CD4-positive, alpha-beta memory T cell (primary cell): ENCODE results near the gene PLOD1. TPM values are rescaled to one million over a fixed set of nuclear protein-coding genes. Genes with fewer than 3 reads are reported as not detected.
"Not testable (repeated sequence)": the region's sequence is repeated elsewhere in the genome, so short reads cannot be mapped to it uniquely, and the experiment has no call there.

ENCODE experiments used
- CTCF ChIA-PET: fragments of 350-600 bp; sonication (Branson Sonifier 250); formaldehyde crosslinking; loops from one replicate; lab custom pipeline; 2021; ENCODE audit warnings: inconsistent platforms; ENCODE audit not compliant: partially characterized antibody; lab: Charles Lee
- POLR2A ChIA-PET: fragments of 350-600 bp; sonication (Branson Sonifier 250); formaldehyde crosslinking; loops from one replicate; lab custom pipeline; 2021; ENCODE audit not compliant: partially characterized antibody; lab: Charles Lee
- DNase-seq, 5 donors: peaks; one replicate each; pipeline versions ENCODE4 v3.0.0 to v3.0.0-alpha.2; 2020 to 2022; ENCODE audit warnings: mixed read lengths in 1 of 5
- H3K27ac ChIP-seq: one replicate; pipeline ENCODE4 v1.7.0; 2013; ENCODE audit warnings: low read depth, low read length
- H3K27me3 ChIP-seq: 2 replicates; pipeline ENCODE4 v1.7.0; 2013; ENCODE audit warnings: mild to moderate bottlenecking, low read length, moderate library complexity; ENCODE audit not compliant: insufficient read depth
- H3K36me3 ChIP-seq: 2 replicates; pipeline ENCODE4 v1.7.0; 2013; ENCODE audit warnings: mild to moderate bottlenecking, low read length, moderate library complexity; ENCODE audit not compliant: insufficient read depth
- H3K4me1 ChIP-seq: 2 replicates; pipeline ENCODE4 v1.7.0; 2013; ENCODE audit warnings: mild to moderate bottlenecking, low read length, moderate library complexity; ENCODE audit not compliant: insufficient read depth
- H3K4me3 ChIP-seq, 2 donors: one replicate each; pipeline ENCODE4 v1.7.0; 2013; ENCODE audit warnings: low read length in 2 of 2, mild to moderate bottlenecking in 1 of 2
- H3K9me3 ChIP-seq, 2 donors: one replicate each; pipeline ENCODE4 v1.7.0; 2013; ENCODE audit warnings: low read length in 2 of 2, control low read depth in 1 of 2; ENCODE audit not compliant: control insufficient read depth in 1 of 2
- H3K27ac Mint-ChIP-seq, 7 donors: one replicate each; pipeline ENCODE4 v1.8.0; 2020 to 2021; ENCODE audit warnings: mixed read lengths in 7 of 7, mild to moderate bottlenecking in 6 of 7, inconsistent platforms in 3 of 7, moderate library complexity in 3 of 7
- H3K27me3 Mint-ChIP-seq, 2 donors: one replicate each; pipeline ENCODE4 v1.8.0; 2020 to 2021; ENCODE audit warnings: mixed read lengths in 2 of 2
- H3K36me3 Mint-ChIP-seq, 2 donors: one replicate each; pipeline ENCODE4 v1.8.0; 2020 to 2021; ENCODE audit warnings: mixed read lengths in 2 of 2, inconsistent platforms in 1 of 2, mild to moderate bottlenecking in 1 of 2
- H3K4me1 Mint-ChIP-seq, 4 donors: one replicate each; pipeline ENCODE4 v1.8.0; 2020 to 2021; ENCODE audit warnings: mixed read lengths in 4 of 4, mild to moderate bottlenecking in 1 of 4
- H3K4me3 Mint-ChIP-seq, 8 donors: one replicate each; pipeline ENCODE4 v1.8.0; 2020 to 2021; ENCODE audit warnings: mixed read lengths in 8 of 8, mild to moderate bottlenecking in 7 of 8, moderate library complexity in 6 of 8, inconsistent platforms in 3 of 8
- H3K9me3 Mint-ChIP-seq, 8 donors: one replicate each; pipeline ENCODE4 v1.8.0; 2020 to 2021; ENCODE audit warnings: mixed read lengths in 8 of 8, mild to moderate bottlenecking in 5 of 8, inconsistent platforms in 3 of 8, moderate library complexity in 1 of 8
- intact Hi-C: fragments of 100-400 bp; cut with micrococcal nuclease; formaldehyde crosslinking; loops from one replicate; pipeline ENCODE4 v1.15.1; 2023
- polyA plus RNA-seq, 2 donors: library from polyadenylated mRNA; unstranded; fragments of 300-500 nt; fragmentation: Illumina TruSeq; gene quantifications; one replicate each; pipeline ENCODE4 v1.2.3, GENCODE V29; 2021
- total RNA-seq, 2 experiments: library from RNA; stranded (reverse); gene quantifications; one replicate each; pipeline ENCODE4 v1.2.3, GENCODE V29; 2021

PLOD1 gene
- total and polyA plus RNA-seq, 4 experiments from 2014 or later, result 2.5 to 3.6 (median 2.8) TPM

DNA sequence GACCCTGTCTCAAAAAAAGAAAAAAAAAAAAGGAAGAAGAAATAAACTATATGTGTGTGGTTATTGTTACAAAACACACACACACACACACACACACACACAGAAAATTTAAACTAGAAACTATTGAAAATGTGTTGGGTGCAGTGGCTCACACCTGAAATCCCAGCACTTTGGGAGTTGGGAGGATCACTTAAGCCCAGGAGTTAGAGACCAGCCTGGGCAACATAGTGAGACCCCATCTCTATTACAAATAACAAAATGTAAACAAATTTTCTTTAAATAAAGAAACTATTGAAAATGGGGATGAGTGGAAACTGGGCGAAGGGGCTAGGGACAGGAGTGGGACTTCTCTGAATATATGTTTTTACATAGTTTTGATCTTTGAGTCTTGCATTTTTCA lies 31.3 kb upstream of the PLOD1 start:
- Histone ChIP-seq H3K27me3 (peaks cover 12% of the 10 kb centered on the region), H3K27ac (no peak overlapping the region), H3K4me1 (peaks cover 28% of the 10 kb centered on the region), H3K9me3 (no peaks in the 10 kb centered on the region), H3K36me3 (no peaks in the 10 kb centered on the region), H3K4me3 (no peak overlapping the region)
- peaks cover 0 to 19% (median 3%) of the 10 kb centered on the region in 8 donors for H3K9me3 Mint-ChIP-seq
- H3K4me1 Mint-ChIP-seq, result peaks cover 11 to 24% (median 18%) of the 10 kb centered on the region in 4 donors
- peaks cover 13 to 19% of the 10 kb centered on the region in 2 donors for H3K27me3 Mint-ChIP-seq
- DNase-seq, result no peak
- peaks cover 0 to 6% of the 10 kb centered on the region in 2 donors for H3K36me3 Mint-ChIP-seq
- POLR2A ChIA-PET, result no interaction called here
- CTCF ChIA-PET, result no interaction called here
- no peak overlapping the region for H3K4me3 Mint-ChIP-seq
- H3K27ac Mint-ChIP-seq, result peak overlapping the region in 1 of 7 donors; percentile 16
- intact Hi-C loops, result no loop called here

DNA sequence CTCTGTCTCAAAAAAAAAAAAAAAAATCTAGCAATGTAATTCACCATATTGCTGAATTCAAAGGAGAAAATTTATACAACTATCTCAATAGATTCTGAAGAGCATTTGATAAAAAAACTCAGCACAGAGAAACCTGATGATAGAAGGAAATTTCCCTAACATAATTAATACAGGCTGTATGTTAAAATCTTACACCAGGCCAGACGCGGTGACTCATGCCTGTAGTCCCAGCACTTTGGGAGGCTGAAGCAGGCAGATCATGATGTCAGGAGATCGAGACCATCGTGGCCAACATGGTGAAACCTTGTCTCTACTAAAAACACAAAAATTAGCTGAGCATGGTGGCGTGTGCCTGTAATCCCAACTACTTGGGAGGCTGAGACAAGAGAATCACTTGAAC lies 30.4 kb upstream of the PLOD1 start:
- CTCF ChIA-PET, POLR2A ChIA-PET, intact Hi-C loops: not testable (repeated sequence)

DNA sequence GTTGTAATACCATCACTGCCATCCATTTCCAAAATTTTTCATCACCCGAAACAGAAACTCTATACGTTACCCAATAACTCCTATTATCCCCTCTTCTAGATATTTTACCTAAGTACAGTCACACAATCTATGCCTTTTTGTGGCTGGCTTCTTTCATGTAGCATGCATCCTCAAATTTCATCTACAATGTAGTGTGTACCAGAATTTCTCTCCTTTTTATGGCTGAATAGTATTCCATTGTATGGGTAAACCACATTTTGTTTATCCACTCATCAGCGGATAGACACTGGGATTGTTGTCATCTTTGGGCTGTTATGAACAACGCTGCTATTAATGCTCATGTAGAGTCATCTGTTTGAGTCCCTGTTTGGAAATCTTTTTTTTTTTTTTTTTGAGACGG lies 29.5 kb upstream of the PLOD1 start:
- Mint-ChIP-seq H3K4me1 (peaks cover 16 to 39% (median 24%) of the 10 kb centered on the region in 4 donors), H3K27ac (peak overlapping the region in 3 of 7 donors; percentile 43 to 100 (median 89)), H3K27me3 (peaks cover 3 to 15% of the 10 kb centered on the region in 2 donors), H3K4me3 (peak overlapping the region in 4 of 8 donors; percentile 36 to 68 (median 52)), H3K9me3 (peaks cover 0 to 33% (median 2%) of the 10 kb centered on the region in 8 donors), H3K36me3 (peaks cover 0 to 14% of the 10 kb centered on the region in 2 donors)
- H3K4me3 ChIP-seq, result no peak overlapping the region
- no peak overlapping the region for H3K27ac ChIP-seq
- no peak for DNase-seq
- peaks cover 28% of the 10 kb centered on the region for H3K4me1 ChIP-seq
- intact Hi-C loops, result no loop called here
- H3K9me3 ChIP-seq, result no peaks in the 10 kb centered on the region
- no peaks in the 10 kb centered on the region for H3K36me3 ChIP-seq
- POLR2A ChIA-PET, result no interaction called here
- peaks cover 6% of the 10 kb centered on the region for H3K27me3 ChIP-seq
- CTCF ChIA-PET, result interaction anchor here (0.7 kb wide), 1 partner anchor 18 kb away, joined by 3 read pairs; no protein-coding TSS in a partner anchor

More for the DNA sequence above, 30.4 kb upstream of the PLOD1 start:
- H3K9me3 ChIP-seq, H3K36me3 ChIP-seq, H3K27ac ChIP-seq, H3K4me3 Mint-ChIP-seq, DNase-seq, H3K4me3 ChIP-seq: not testable (repeated sequence)
- peaks cover 12 to 33% (median 22%) of the 10 kb centered on the region in 4 donors for H3K4me1 Mint-ChIP-seq
- Histone ChIP-seq H3K27me3 (peaks cover 11% of the 10 kb centered on the region), H3K4me1 (peaks cover 28% of the 10 kb centered on the region)
- peaks cover 0 to 28% (median 2%) of the 10 kb centered on the region in 8 donors for H3K9me3 Mint-ChIP-seq
- H3K27me3 Mint-ChIP-seq, result peaks cover 8 to 18% of the 10 kb centered on the region in 2 donors
- peak overlapping the region in 1 of 7 donors; percentile 60 for H3K27ac Mint-ChIP-seq
- peaks cover 0 to 11% of the 10 kb centered on the region in 2 donors for H3K36me3 Mint-ChIP-seq

DNA sequence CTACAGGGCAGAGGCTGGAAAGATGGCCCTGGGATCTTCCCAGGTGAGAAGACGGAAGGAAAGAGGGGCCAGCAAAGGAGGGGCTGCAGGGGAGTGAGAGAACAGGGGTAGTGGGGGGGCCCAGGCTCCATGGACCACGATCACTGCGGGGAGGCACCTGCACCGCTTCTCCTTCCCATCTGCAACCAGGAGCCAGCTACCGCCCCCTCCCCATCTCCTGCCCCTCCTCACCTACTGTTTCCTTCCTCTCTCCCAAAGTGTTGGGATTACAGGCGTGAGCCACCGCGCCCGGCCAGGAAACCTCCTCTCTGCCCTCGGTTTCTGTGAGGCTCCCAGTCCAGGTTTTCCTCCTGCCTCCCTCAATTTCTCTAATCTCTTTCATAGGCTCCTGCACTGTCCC lies 27.6 kb upstream of the PLOD1 start:
- Mint-ChIP-seq H3K4me3 (peak overlapping the region in 1 of 8 donors; percentile 25), H3K9me3 (peaks cover 0 to 35% (median 2%) of the 10 kb centered on the region in 8 donors), H3K27me3 (peaks cover 3 to 12% of the 10 kb centered on the region in 2 donors), H3K36me3 (peaks cover 0 to 14% of the 10 kb centered on the region in 2 donors), H3K4me1 (peaks cover 16 to 41% (median 25%) of the 10 kb centered on the region in 4 donors), H3K27ac (peak overlapping the region in 2 of 7 donors; percentile 91 to 100)
- DNase-seq, result no peak
- peaks cover 28% of the 10 kb centered on the region for H3K4me1 ChIP-seq
- intact Hi-C loops, result loop anchor here (1.0 kb wide), 1 partner anchor 69 kb away; no protein-coding TSS in a partner anchor
- ChIA-PET CTCF (no interaction called here), POLR2A (interaction anchor here (0.8 to 3.8 kb wide), 4 partner anchors 13 to 74 kb away, joined by 5 to 126 read pairs (median 23); partner anchors contain the start of gene MFN2)
- H3K9me3 ChIP-seq, result no peaks in the 10 kb centered on the region
- peaks cover 6% of the 10 kb centered on the region for H3K27me3 ChIP-seq
- no peak overlapping the region for H3K27ac ChIP-seq
- H3K36me3 ChIP-seq, result no peaks in the 10 kb centered on the region
- H3K4me3 ChIP-seq, result no peak overlapping the region

DNA sequence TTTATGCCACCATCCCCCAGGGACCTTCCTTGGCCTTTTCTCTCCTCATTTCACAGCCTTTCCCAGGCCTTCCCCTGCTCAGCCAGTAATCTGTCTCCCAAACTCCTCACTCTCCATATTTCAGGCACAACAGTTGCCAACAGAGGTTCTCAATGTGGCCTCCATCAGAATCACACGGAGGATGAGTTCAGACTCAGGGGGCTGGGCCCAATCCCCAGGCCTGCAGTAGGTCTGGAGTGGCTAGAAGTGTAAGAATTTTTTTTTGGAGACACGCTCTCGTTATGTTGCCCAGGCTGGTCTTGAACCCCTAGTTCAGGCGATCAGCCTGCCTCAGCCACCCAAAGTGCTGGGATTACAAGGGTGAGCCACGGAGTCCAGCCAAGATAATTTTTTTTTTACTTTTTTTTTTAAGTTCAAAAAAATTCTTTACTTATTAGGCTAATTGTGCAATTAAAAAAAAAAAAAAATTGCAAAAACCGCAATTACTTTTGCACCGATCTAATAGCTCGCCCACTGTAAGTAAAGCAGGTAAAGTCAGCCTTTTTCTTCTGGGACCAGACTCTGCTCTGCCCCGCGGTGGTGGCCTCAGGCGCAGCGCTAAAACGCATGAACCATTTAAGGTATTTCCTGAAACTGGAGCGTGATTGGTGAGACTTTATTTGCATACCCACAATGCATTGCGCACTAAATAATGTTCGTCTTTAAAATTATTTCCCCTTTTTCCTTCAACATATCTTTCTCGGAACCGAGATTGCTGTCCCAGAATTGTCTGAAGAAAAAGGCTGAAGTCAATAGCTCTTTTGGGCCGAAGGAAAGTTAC lies 27.0 kb upstream of the PLOD1 start:
- H3K36me3 ChIP-seq, result no peaks in the 10 kb centered on the region
- CTCF ChIA-PET, result interaction anchor here (0.7 to 1.9 kb wide), 6 partner anchors 8 to 105 kb away, joined by 3 to 11 read pairs (median 3); no protein-coding TSS in a partner anchor
- DNase-seq, result peak; percentile 94 to 96 (median 95)
- peaks cover 5% of the 10 kb centered on the region for H3K27me3 ChIP-seq
- peak overlapping the region; percentile 99 to 100 (median 100) for H3K27ac Mint-ChIP-seq
- H3K4me1 ChIP-seq, result peaks cover 28% of the 10 kb centered on the region
- peaks cover 1 to 9% of the 10 kb centered on the region in 2 donors for H3K27me3 Mint-ChIP-seq
- H3K4me3 ChIP-seq, result peak overlapping the region in 1 of 2 donors; percentile 83
- H3K4me3 Mint-ChIP-seq, result peak overlapping the region; percentile 92 to 100 (median 96)
- peaks cover 0 to 37% (median 2%) of the 10 kb centered on the region in 8 donors for H3K9me3 Mint-ChIP-seq
- no peaks in the 10 kb centered on the region for H3K9me3 ChIP-seq
- H3K4me1 Mint-ChIP-seq, result peaks cover 16 to 41% (median 25%) of the 10 kb centered on the region in 4 donors
- H3K36me3 Mint-ChIP-seq, result peaks cover 0 to 14% of the 10 kb centered on the region in 2 donors
- POLR2A ChIA-PET, result interaction anchor here (0.5 to 4.4 kb wide), 66 partner anchors 9 to 1478 kb away, joined by 3 to 126 read pairs (median 5); partner anchors contain the start of genes AGTRAP, CENPS, CLCN6 and DHRS3
- peak overlapping the region; percentile 97 for H3K27ac ChIP-seq
- intact Hi-C loops, result loop anchor here (1.0 to 2.0 kb wide), 5 partner anchors 19 to 635 kb away; partner anchors contain the start of genes KIAA2013, MFN2, MIIP and UBIAD1

DNA sequence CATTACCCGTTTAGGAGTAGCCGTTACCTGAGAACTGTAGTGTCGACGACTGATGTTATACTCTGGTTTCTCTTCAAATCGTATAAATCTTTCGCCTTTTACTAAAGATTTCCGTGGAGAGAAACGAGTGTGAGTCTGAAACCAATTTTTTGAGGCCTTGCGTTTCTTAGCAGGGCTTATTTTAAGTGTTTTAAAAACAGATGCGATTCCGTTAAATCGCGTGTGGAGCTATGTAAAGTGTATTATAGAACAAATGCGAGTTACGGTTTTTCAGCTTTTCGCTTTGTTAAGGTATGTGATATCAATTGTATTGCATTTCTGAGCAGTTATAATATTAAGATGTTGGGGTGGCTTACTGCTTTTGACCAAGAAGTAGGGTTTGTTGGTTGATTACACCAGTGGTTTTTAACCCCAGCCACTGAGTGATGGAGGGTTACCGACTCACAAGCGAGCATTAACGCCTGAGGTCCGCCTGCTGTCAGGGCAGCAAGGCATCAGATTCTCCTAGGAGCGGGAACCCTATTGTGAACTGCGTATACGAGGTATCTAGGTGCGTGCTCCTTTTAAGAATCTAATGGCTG lies 26.3 kb upstream of the PLOD1 start:
- no peaks in the 10 kb centered on the region for H3K27me3 ChIP-seq
- Mint-ChIP-seq H3K27me3 (peaks cover 1 to 9% of the 10 kb centered on the region in 2 donors), H3K9me3 (peaks cover 0 to 37% (median 2%) of the 10 kb centered on the region in 8 donors), H3K27ac (peak overlapping the region; percentile 99 to 100 (median 100)), H3K4me1 (peaks cover 16 to 41% (median 25%) of the 10 kb centered on the region in 4 donors), H3K4me3 (peak overlapping the region; percentile 92 to 100 (median 96)), H3K36me3 (peaks cover 0 to 14% of the 10 kb centered on the region in 2 donors)
- ChIA-PET POLR2A (interaction anchor here (0.5 to 4.4 kb wide), 66 partner anchors 9 to 1478 kb away, joined by 3 to 126 read pairs (median 5); partner anchors contain the start of genes AGTRAP, CENPS, CLCN6 and DHRS3), CTCF (interaction anchor here (0.8 to 1.9 kb wide), 5 partner anchors 9 to 105 kb away, joined by 3 to 11 read pairs (median 3); no protein-coding TSS in a partner anchor)
- DNase-seq, result peak in 4 of 5 donors; percentile 81 to 93 (median 92)
- no peaks in the 10 kb centered on the region for H3K36me3 ChIP-seq
- intact Hi-C loops, result loop anchor here (1.0 to 2.0 kb wide), 4 partner anchors 18 to 635 kb away; partner anchors contain the start of genes KIAA2013, MFN2, MIIP and UBIAD1
- no peaks in the 10 kb centered on the region for H3K9me3 ChIP-seq
- peak overlapping the region; percentile 97 for H3K27ac ChIP-seq
- peak overlapping the region; percentile 82 to 83 for H3K4me3 ChIP-seq
- peaks cover 28% of the 10 kb centered on the region for H3K4me1 ChIP-seq
